HCT116 (cell line): Measurements from ENCODE around the gene FMN1. TPM values are rescaled to one million over a fixed set of nuclear protein-coding genes. Genes with fewer than 3 reads are reported as not detected.

Source experiments
- ATAC-seq: fragments of 200-7000 bp; cut with Tn5 transposase; 2 replicates; pipeline ENCODE4 v1.9.1; 2020; ENCODE audit warnings: mild to moderate bottlenecking, moderate library complexity
- BruUV-seq: library from RNA; stranded (reverse); fragments of 400-500 nt; replicated peaks from 2 replicates; lab custom pipeline; 2021; lab: Mats Ljungman, UMichigan
- CTCF ChIA-PET: fragments of 300-600 bp; sonication (Branson Sonifier 250); formaldehyde crosslinking; loops from one replicate; lab custom pipeline; 2021; ENCODE audit warnings: antibody characterized with exemption; lab: Charles Lee
- POLR2A ChIA-PET: fragments of 300-600, 350-600 bp; sonication (Branson Sonifier 250); formaldehyde crosslinking; loops from one replicate; lab custom pipeline; 2021; ENCODE audit warnings: antibody characterized with exemption; lab: Charles Lee
- RAD21 ChIA-PET, 2 experiments: fragments of 300-600 bp; sonication (Branson Sonifier 250); formaldehyde crosslinking; loops; one replicate each; lab custom pipeline; 2023; ENCODE audit warnings: low total read pairs in 2 of 2; ENCODE audit not compliant: uncharacterized antibody in 2 of 2, unreplicated experiment in 2 of 2, low non-redundant PET in 1 of 2; lab: Charles Lee
- DNase-seq: peaks from one replicate; pipeline ENCODE4 v3.0.0-alpha.2; 2010; ENCODE audit warnings: low read depth, low spot score
- H2AFZ ChIP-seq: fragments of 200-600 bp; shearing (Covaris generic), sonication (generic); 2 replicates; pipeline ENCODE4 v1.6.1; 2017; ENCODE audit warnings: low read depth, mixed run types, mixed read lengths, antibody characterized with exemption, low read length; ENCODE audit not compliant: poor library complexity, severe bottlenecking
- H3K27ac ChIP-seq: 2 replicates; pipeline ENCODE4 v1.5.1; 2012; ENCODE audit warnings: low read depth, low read length
- H3K27me3 ChIP-seq: fragments of 200-600 bp; sonication (generic); 2 replicates; pipeline ENCODE4 v1.6.1; 2016; ENCODE audit warnings: mixed run types, low read length, mixed read lengths; ENCODE audit not compliant: insufficient read depth
- H3K36me3 ChIP-seq, 2 experiments: fragments of 200-500 bp in 1 of 2; fragments of 200-600 bp in 1 of 2; sonication (Bioruptor generic) in 1 of 2; sonication (generic) in 1 of 2; 2 replicates each; pipeline versions ENCODE4 v1.5.1 to v1.6.1; 2014 to 2016; ENCODE audit warnings: low read length in 2 of 2, inconsistent platforms in 1 of 2, mixed read lengths in 1 of 2, mixed run types in 1 of 2; ENCODE audit not compliant: insufficient read depth in 2 of 2, control insufficient read depth in 1 of 2
- H3K4me1 ChIP-seq, 2 experiments: fragments of 200-600 bp in 1 of 2; sonication (generic) in 1 of 2; 2 replicates each; pipeline versions ENCODE4 v1.5.1 to v1.6.1; 2012 to 2017; ENCODE audit warnings: low read length in 2 of 2, inconsistent platforms in 1 of 2, mild to moderate bottlenecking in 1 of 2, mixed read lengths in 1 of 2, mixed run types in 1 of 2, moderate library complexity in 1 of 2; ENCODE audit not compliant: insufficient read depth in 2 of 2, control insufficient read depth in 1 of 2
- H3K4me2 ChIP-seq: fragments of 200-600 bp; sonication (generic); 2 replicates; pipeline ENCODE4 v1.6.1; 2017; ENCODE audit warnings: mixed run types, low read length, mixed read lengths
- H3K4me3 ChIP-seq, 2 experiments: fragments of 200-600 bp in 1 of 2; sonication (generic) in 1 of 2; replicated peaks in 1 of 2; 2 replicates each; pipeline ENCODE4 v1.5.1; 2011 to 2016; ENCODE audit warnings: low read length in 2 of 2, control low read depth in 1 of 2, low read depth in 1 of 2, mild to moderate bottlenecking in 1 of 2, mixed read lengths in 1 of 2, mixed run types in 1 of 2
- H3K79me2 ChIP-seq: fragments of 200-600 bp; sonication (generic); 2 replicates; pipeline ENCODE4 v1.6.1; 2017; ENCODE audit warnings: mild to moderate bottlenecking, mixed run types, low read length, moderate library complexity, mixed read lengths; ENCODE audit not compliant: insufficient read depth
- H3K9ac ChIP-seq: fragments of 200-600 bp; sonication (generic); 2 replicates; pipeline ENCODE4 v1.6.1; 2016; ENCODE audit warnings: low read length, mixed read lengths
- H3K9me2 ChIP-seq: fragments of 200-600 bp; sonication (generic), shearing (Covaris generic); 2 replicates; pipeline ENCODE4 v1.6.1; 2017; ENCODE audit warnings: mixed run types, mild to moderate bottlenecking, moderate library complexity; ENCODE audit not compliant: insufficient read depth
- H3K9me3 ChIP-seq, 2 experiments: fragments of 200-500 bp in 1 of 2; fragments of 200-600 bp in 1 of 2; sonication (Bioruptor generic) in 1 of 2; sonication (generic) in 1 of 2; 2 replicates each; pipeline ENCODE4 v1.6.1; 2014 to 2017; ENCODE audit warnings: low read length in 2 of 2, mixed read lengths in 2 of 2, inconsistent platforms in 1 of 2, low read depth in 1 of 2, mild to moderate bottlenecking in 1 of 2, mixed run types in 1 of 2, moderate library complexity in 1 of 2; ENCODE audit not compliant: control insufficient read depth in 1 of 2, insufficient read depth in 1 of 2
- H4K20me1 ChIP-seq: fragments of 200-600 bp; sonication (generic), shearing (Covaris generic); 2 replicates; pipeline ENCODE4 v1.6.1; 2017; ENCODE audit warnings: mixed run types, mild to moderate bottlenecking, moderate library complexity; ENCODE audit not compliant: insufficient read depth
- CBX3 ChIP-seq: IDR thresholded peaks from 2 replicates; pipeline ENCODE4 v1.6.1; 2012; ENCODE audit warnings: low read depth
- CEBPB ChIP-seq: IDR thresholded peaks from 2 replicates; pipeline ENCODE4 v1.6.1; 2012; ENCODE audit warnings: low read depth
- ELF1 ChIP-seq: IDR thresholded peaks from 2 replicates; pipeline ENCODE4 v1.6.1; 2012; ENCODE audit warnings: low read depth, borderline replicate concordance
- EZH2phosphoT487 ChIP-seq: fragments of 200-600 bp; IDR thresholded peaks from 2 replicates; pipeline ENCODE4 v1.6.1; 2018; ENCODE audit warnings: antibody characterized with exemption, borderline replicate concordance
- JUND ChIP-seq: IDR thresholded peaks from 2 replicates; pipeline ENCODE4 v1.6.1; 2012
- POLR2A ChIP-seq: IDR thresholded peaks from 2 replicates; pipeline ENCODE4 v1.7.0; 2011; ENCODE audit warnings: borderline replicate concordance; ENCODE audit not compliant: insufficient read depth, insufficient read length; ENCODE audit errors: extremely low read depth
- POLR2AphosphoS5 ChIP-seq: IDR thresholded peaks from 2 replicates; pipeline ENCODE4 v1.6.1; 2011; ENCODE audit warnings: mild to moderate bottlenecking, low read depth, low read length, moderate library complexity
- RAD21 ChIP-seq: IDR thresholded peaks from 2 replicates; pipeline ENCODE4 v1.6.1; 2012; ENCODE audit warnings: low read depth, mild to moderate bottlenecking
- SP1 ChIP-seq: IDR thresholded peaks from 2 replicates; pipeline ENCODE4 v1.6.1; 2012; ENCODE audit warnings: low read depth
- SRF ChIP-seq: IDR thresholded peaks from 2 replicates; pipeline ENCODE4 v1.6.1; 2012; ENCODE audit warnings: low read depth
- TCF7L2 ChIP-seq: IDR thresholded peaks from 2 replicates; pipeline ENCODE4 v1.7.0; 2011; ENCODE audit warnings: borderline replicate concordance, inconsistent platforms; ENCODE audit not compliant: insufficient read depth, insufficient read length; ENCODE audit errors: extremely low read depth
- YY1 ChIP-seq: IDR thresholded peaks from 2 replicates; pipeline ENCODE4 v1.6.1; 2011; ENCODE audit warnings: low read length, low read depth, moderate library complexity, mild to moderate bottlenecking; ENCODE audit not compliant: insufficient replicate concordance; ENCODE audit errors: extremely low read depth
- ZFX ChIP-seq: fragments of 450-650 bp; IDR thresholded peaks from 2 replicates; pipeline ENCODE4 v1.6.1; 2017
- ZNF274 ChIP-seq: fragments of 200-500 bp; sonication (Bioruptor generic); IDR thresholded peaks from 2 replicates; pipeline ENCODE4 v1.6.1; 2014; ENCODE audit warnings: mild to moderate bottlenecking, low read depth, low read length, inconsistent platforms
- intact Hi-C: fragments of 100-400 bp; cut with micrococcal nuclease; formaldehyde crosslinking; loops from 2 replicates; pipeline ENCODE4 v1.10.0; 2022
- total RNA-seq: library from RNA; stranded (reverse); gene quantifications from one replicate; pipeline ENCODE4 v1.2.1, GENCODE V29; 2021; ENCODE audit not compliant: unreplicated experiment
- TF ChIP-seq, protein P1 (sequence below): IDR thresholded peaks from 2 replicates; pipeline ENCODE4 v1.6.1; 2012
- TF ChIP-seq, protein P2 (sequence below): IDR thresholded peaks from 2 replicates; pipeline ENCODE4 v1.6.1; 2012; ENCODE audit warnings: low read depth
- TF ChIP-seq, protein P3 (sequence below): IDR thresholded peaks from 2 replicates; pipeline ENCODE4 v1.6.1; 2012

FMN1 gene
- total RNA-seq, 1 experiment from 2014 or later = 0.39 TPM

DNA sequence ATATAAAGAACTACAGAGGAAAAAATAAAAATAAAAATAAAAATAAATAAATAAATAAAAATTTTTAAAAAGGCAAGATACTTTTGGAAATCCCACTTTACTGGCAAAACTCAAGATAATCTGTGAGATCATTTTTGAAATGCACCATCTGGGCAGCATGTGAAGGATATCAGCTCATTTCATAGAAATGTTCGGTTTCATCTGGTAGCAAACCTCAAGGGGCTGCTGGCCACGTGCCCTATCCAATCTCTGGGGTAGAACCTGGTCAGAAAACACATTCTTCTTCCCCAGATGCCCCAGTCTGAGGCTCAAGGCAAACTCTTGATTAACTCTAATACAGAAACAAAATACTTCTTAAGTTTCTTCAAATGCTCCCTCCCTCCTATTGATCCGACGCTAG, 166.0 kb downstream of the FMN1 start (continued):
- TF ChIP-seq ZNF274 (no peak), ELF1 (no peak)
- TF ChIP-seq, all 23 proteins: peak for 0

DNA sequence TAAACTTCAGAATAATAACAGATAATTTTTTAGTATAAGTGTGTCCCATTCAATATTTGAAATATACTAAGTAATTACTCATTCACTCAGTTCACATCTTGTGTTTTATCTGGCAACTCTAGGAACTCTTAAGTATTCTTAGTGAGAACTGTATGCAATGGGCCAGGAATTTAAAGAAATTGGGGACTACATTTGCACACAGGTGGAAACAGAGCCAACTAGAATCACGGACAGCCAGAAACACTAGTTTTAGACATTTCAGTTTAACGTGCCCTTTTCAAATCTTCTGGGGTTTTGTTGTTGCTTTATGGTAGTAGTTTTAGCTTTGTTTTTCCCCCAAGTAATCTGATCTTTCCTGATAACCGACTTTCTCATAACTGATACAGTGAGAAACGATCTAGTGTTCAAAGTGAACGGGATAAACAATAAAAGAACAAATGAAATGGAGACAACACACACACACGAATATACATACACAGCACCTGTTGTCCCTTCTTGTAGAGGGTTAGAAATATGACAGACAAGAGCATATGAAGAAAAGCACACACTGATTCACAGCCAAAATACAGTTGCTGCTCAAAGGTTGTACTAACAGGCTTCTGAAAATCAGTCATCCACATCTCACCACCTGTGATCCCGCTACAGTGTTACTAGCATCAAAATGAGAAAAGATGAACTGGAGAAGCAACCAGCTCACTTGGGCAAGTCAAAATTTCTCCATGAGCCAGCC, 167.0 kb downstream of the FMN1 start:
- intact Hi-C loops = no loop called here
- RAD21 ChIA-PET = no interaction called here

More for the DNA sequence above, 167.0 kb downstream of the FMN1 start:
- CTCF ChIA-PET = no interaction called here
- no peak overlapping the region for H3K4me2 ChIP-seq
- POLR2A ChIA-PET = no interaction called here
- BruUV-seq = no TSS peak
- no peak for ATAC-seq
- no peaks in the 10 kb centered on the region for H3K27me3 ChIP-seq
- no peak for TF ChIP-seq POLR2A
- no peak for TF ChIP-seq SP1
- no peak for TF ChIP-seq YY1
- no peak for TF ChIP-seq SRF
- no peak for TF ChIP-seq EZH2phosphoT487
- TF ChIP-seq, protein P1, sequence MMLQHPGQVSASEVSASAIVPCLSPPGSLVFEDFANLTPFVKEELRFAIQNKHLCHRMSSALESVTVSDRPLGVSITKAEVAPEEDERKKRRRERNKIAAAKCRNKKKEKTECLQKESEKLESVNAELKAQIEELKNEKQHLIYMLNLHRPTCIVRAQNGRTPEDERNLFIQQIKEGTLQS = no peak
- TF ChIP-seq, protein P2, sequence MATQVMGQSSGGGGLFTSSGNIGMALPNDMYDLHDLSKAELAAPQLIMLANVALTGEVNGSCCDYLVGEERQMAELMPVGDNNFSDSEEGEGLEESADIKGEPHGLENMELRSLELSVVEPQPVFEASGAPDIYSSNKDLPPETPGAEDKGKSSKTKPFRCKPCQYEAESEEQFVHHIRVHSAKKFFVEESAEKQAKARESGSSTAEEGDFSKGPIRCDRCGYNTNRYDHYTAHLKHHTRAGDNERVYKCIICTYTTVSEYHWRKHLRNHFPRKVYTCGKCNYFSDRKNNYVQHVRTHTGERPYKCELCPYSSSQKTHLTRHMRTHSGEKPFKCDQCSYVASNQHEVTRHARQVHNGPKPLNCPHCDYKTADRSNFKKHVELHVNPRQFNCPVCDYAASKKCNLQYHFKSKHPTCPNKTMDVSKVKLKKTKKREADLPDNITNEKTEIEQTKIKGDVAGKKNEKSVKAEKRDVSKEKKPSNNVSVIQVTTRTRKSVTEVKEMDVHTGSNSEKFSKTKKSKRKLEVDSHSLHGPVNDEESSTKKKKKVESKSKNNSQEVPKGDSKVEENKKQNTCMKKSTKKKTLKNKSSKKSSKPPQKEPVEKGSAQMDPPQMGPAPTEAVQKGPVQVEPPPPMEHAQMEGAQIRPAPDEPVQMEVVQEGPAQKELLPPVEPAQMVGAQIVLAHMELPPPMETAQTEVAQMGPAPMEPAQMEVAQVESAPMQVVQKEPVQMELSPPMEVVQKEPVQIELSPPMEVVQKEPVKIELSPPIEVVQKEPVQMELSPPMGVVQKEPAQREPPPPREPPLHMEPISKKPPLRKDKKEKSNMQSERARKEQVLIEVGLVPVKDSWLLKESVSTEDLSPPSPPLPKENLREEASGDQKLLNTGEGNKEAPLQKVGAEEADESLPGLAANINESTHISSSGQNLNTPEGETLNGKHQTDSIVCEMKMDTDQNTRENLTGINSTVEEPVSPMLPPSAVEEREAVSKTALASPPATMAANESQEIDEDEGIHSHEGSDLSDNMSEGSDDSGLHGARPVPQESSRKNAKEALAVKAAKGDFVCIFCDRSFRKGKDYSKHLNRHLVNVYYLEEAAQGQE = no peak
- TF ChIP-seq CBX3 = no peak
- TF ChIP-seq POLR2AphosphoS5 = no peak
- TF ChIP-seq ZFX = no peak
- no peak for TF ChIP-seq RAD21
- TF ChIP-seq ZNF274 = no peak
- TF ChIP-seq, protein P3, sequence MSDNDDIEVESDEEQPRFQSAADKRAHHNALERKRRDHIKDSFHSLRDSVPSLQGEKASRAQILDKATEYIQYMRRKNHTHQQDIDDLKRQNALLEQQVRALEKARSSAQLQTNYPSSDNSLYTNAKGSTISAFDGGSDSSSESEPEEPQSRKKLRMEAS = no peak
- no peak for TF ChIP-seq ELF1
- TF ChIP-seq CEBPB = no peak
- no peak for TF ChIP-seq JUND
- TF ChIP-seq TCF7L2 = no peak
- H3K9ac ChIP-seq = no peak overlapping the region
- no peak overlapping the region for H3K27ac ChIP-seq
- no peak for DNase-seq
- no peaks in the 10 kb centered on the region for H3K9me2 ChIP-seq
- no peaks in the 10 kb centered on the region for H3K9me3 ChIP-seq
- H2AFZ ChIP-seq = no peak overlapping the region
- H3K79me2 ChIP-seq = no peaks in the 10 kb centered on the region
- H3K4me3 ChIP-seq = no peak overlapping the region
- H4K20me1 ChIP-seq = no peaks in the 10 kb centered on the region
- H3K36me3 ChIP-seq = no peaks in the 10 kb centered on the region
- H3K4me1 ChIP-seq = peaks cover 5 to 6% of the 10 kb centered on the region in 2 experiments; a peak in 3 of 4 replicates
